PC-3 (cell line): ENCODE measurements around the gene CYP4F22.

Experiments used
- EZH2 ChIP-seq: fragments of 300-600 bp; sonication (generic); IDR thresholded peaks from one replicate; pipeline ENCODE4 v1.6.1; 2017; ENCODE audit warnings: antibody characterized with exemption, mild to moderate bottlenecking, low read length; ENCODE audit not compliant: unreplicated experiment
- EZH2phosphoT487 ChIP-seq: fragments of 300-600 bp; sonication (generic); IDR thresholded peaks from 2 replicates; pipeline ENCODE4 v1.6.1; 2018; ENCODE audit warnings: mild to moderate bottlenecking, antibody characterized with exemption, low read length, borderline replicate concordance
- TF ChIP-seq, protein P1 (sequence below): fragments of 300-600 bp; sonication (generic); conservative IDR thresholded peaks from 2 replicates; pipeline ENCODE4 v1.5.1; 2017; ENCODE audit warnings: antibody characterized with exemption, low read depth, mild to moderate bottlenecking, low read length

DNA sequence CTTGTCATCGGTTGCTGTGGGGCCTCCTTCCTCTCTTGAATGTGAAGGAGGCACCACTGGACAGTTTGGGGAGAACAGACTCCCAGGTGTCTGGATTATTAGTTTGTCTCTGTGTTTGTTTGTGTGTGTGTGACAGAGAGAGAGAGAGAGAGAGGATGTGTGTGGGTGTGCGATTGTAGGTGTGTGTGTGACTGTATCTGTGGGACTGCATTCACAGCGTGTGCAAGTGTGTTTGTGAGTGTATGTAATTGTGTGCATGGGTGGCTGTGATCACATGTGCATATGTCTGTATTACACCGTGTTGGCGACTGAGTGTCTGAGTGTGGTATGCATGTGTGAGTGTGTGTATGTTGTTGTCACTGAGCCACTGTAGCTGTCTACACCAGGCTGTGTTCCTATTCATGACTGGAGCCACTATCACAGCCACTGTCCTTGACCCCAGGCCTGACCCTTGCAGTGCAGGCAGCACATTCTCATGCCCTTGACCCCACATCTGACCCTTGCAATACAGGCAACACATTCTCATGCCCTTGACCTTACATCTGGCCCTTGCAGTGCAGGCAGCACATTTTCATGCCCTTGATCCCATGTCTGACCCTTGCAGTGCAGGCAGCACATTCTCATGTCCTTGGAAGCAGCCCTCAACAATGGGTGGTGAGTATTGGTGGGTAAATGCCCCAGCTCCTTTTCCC, 81.6 kb downstream of the CYP4F22 start:
- TF ChIP-seq, protein P1, sequence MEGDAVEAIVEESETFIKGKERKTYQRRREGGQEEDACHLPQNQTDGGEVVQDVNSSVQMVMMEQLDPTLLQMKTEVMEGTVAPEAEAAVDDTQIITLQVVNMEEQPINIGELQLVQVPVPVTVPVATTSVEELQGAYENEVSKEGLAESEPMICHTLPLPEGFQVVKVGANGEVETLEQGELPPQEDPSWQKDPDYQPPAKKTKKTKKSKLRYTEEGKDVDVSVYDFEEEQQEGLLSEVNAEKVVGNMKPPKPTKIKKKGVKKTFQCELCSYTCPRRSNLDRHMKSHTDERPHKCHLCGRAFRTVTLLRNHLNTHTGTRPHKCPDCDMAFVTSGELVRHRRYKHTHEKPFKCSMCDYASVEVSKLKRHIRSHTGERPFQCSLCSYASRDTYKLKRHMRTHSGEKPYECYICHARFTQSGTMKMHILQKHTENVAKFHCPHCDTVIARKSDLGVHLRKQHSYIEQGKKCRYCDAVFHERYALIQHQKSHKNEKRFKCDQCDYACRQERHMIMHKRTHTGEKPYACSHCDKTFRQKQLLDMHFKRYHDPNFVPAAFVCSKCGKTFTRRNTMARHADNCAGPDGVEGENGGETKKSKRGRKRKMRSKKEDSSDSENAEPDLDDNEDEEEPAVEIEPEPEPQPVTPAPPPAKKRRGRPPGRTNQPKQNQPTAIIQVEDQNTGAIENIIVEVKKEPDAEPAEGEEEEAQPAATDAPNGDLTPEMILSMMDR = no peak
- TF ChIP-seq EZH2 = no peak
- TF ChIP-seq EZH2phosphoT487 = no peak
